Fibroblast of lung (primary cell): ENCODE results near the gene TRPT1. TPM values are rescaled to one million over a fixed set of nuclear protein-coding genes. Genes with fewer than 3 reads are reported as not detected.

Experiments used
- DNase-seq, 2 donors: peaks; one replicate each; pipeline versions ENCODE4 v3.0.0 to v3.0.0-alpha.2; 2010; ENCODE audit warnings: low read depth in 2 of 2
- H2AFZ ChIP-seq: 2 replicates; pipeline ENCODE4 v1.5.1; 2012; ENCODE audit warnings: low read length, control low read depth, inconsistent platforms
- H3K27ac ChIP-seq: 2 replicates; pipeline ENCODE4 v1.5.1; 2011; ENCODE audit warnings: low read length, control low read depth; ENCODE audit not compliant: insufficient read depth
- H3K27me3 ChIP-seq: 2 replicates; pipeline ENCODE4 v1.5.1; 2011; ENCODE audit warnings: mild to moderate bottlenecking, low read length; ENCODE audit not compliant: control insufficient read depth, insufficient read depth
- H3K36me3 ChIP-seq: 2 replicates; pipeline ENCODE4 v1.5.1; 2011; ENCODE audit warnings: low read length; ENCODE audit not compliant: control insufficient read depth, insufficient read depth
- H3K4me1 ChIP-seq: 2 replicates; pipeline ENCODE4 v1.5.1; 2011; ENCODE audit warnings: low read length; ENCODE audit not compliant: control insufficient read depth, insufficient read depth; ENCODE audit errors: extremely low read depth
- H3K4me2 ChIP-seq: 2 replicates; pipeline ENCODE4 v1.5.1; 2011; ENCODE audit warnings: low read length, control low read depth; ENCODE audit not compliant: insufficient read depth; ENCODE audit errors: extremely low read depth
- H3K4me3 ChIP-seq, 4 experiments: fragments of 200-600 bp in 1 of 4; sonication (generic) in 1 of 4; replicated peaks in 1 of 4; 2 replicates each; pipeline ENCODE4 v1.5.1; 2011 to 2016; ENCODE audit warnings: low read length in 4 of 4, low read depth in 3 of 4, mild to moderate bottlenecking in 3 of 4, control low read depth in 2 of 4, inconsistent platforms in 1 of 4, mixed read lengths in 1 of 4; ENCODE audit not compliant: insufficient read depth in 1 of 4; ENCODE audit errors: control extremely low read depth in 1 of 4
- H3K79me2 ChIP-seq: 2 replicates; pipeline ENCODE4 v1.5.1; 2012; ENCODE audit warnings: mild to moderate bottlenecking, low read length, inconsistent platforms; ENCODE audit not compliant: control insufficient read depth, insufficient read depth
- H3K9ac ChIP-seq: 2 replicates; pipeline ENCODE4 v1.5.1; 2011; ENCODE audit warnings: mild to moderate bottlenecking, low read length, control low read depth; ENCODE audit not compliant: insufficient read depth
- H3K9me3 ChIP-seq: 2 replicates; pipeline ENCODE4 v1.5.1; 2012; ENCODE audit warnings: low read depth, low read length; ENCODE audit not compliant: control insufficient read depth, insufficient read depth
- H4K20me1 ChIP-seq: 2 replicates; pipeline ENCODE4 v1.5.1; 2011; ENCODE audit warnings: low read length; ENCODE audit not compliant: control insufficient read depth, insufficient read depth; ENCODE audit errors: extremely low read depth
- CTCF ChIP-seq, 2 donors: IDR thresholded peaks in 1 of 2; conservative IDR thresholded peaks in 1 of 2; 1 replicate in 1 of 2; 2 replicates in 1 of 2; pipeline ENCODE4 v1.5.1; 2011 to 2012; ENCODE audit warnings: low read length in 2 of 2, control low read depth in 1 of 2, inconsistent platforms in 1 of 2, low read depth in 1 of 2, mild to moderate bottlenecking in 1 of 2
- EZH2 ChIP-seq: IDR thresholded peaks from 2 replicates; pipeline ENCODE4 v1.5.1; 2012; ENCODE audit warnings: low read length, control low read depth, mild to moderate bottlenecking; ENCODE audit errors: missing control alignments
- polyA plus RNA-seq, 2 donors: library from polyadenylated mRNA; depleted of rRNA in 1 of 2; stranded (reverse) in 1 of 2; unstranded in 1 of 2; fragments of >200 nt; gene quantifications; 2 replicates each; pipeline ENCODE4 v1.2.1, GENCODE V29; 2011 to 2012; ENCODE audit warnings: missing spikeins in 1 of 2
- total RNA-seq: library from RNA; depleted of rRNA; stranded (reverse); fragments of >200 nt; gene quantifications from 2 replicates; pipeline ENCODE4 v1.2.1, GENCODE V29; 2014

Gene TRPT1
- total and polyA plus RNA-seq, 2 donors (not counting 1 experiment from before 2014, with no cell fraction given), result 20.5 to 41.5 TPM

DNA sequence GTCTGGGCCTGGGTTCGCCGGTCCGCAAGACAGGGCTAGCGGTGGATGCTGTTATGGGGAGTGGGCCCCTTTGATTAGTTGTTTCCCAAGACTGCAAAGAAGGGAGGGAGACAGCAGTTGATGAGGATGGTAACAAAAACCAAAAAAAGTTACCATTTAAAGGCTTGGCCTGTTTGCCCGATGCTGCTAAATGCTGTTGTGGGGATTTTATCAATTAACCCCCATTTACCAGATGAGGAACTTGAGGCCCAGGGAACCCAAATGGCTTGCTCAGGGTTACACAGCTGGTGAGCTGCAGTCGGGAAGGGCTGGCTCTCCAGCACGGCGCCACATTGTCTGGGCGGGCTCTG, 3.4 kb downstream of the TRPT1 start:
- no peak for DNase-seq
- Histone ChIP-seq H3K27ac (no peak overlapping the region), H3K4me2 (no peak overlapping the region), H3K9ac (no peak overlapping the region), H3K4me3 (no peak overlapping the region), H4K20me1 (no peaks in the 10 kb centered on the region), H3K36me3 (peaks cover 14% of the 10 kb centered on the region), H3K27me3 (no peaks in the 10 kb centered on the region), H3K9me3 (no peaks in the 10 kb centered on the region), H3K4me1 (peaks cover 7% of the 10 kb centered on the region), H2AFZ (no peak overlapping the region), H3K79me2 (peaks cover 8% of the 10 kb centered on the region)
- TF ChIP-seq CTCF (conservative IDR thresholded peaks at IDR 0.05 in 1 of 2, IDR thresholded peaks at IDR 0.05 in 1 of 2; ENCODE audit: low read depth in 1 of 2, low read length in 2 of 2) (no peak), EZH2 (no peak)

GRCh38 chr11:64220798-64221197, 5.2 kb downstream of the TRPT1 start:
- H3K36me3 ChIP-seq, result peaks cover 14% of the 10 kb centered on the region
- H3K9ac ChIP-seq, result no peak overlapping the region
- no peak overlapping the region for H3K4me3 ChIP-seq
- H3K9me3 ChIP-seq, result no peaks in the 10 kb centered on the region
- H4K20me1 ChIP-seq, result no peaks in the 10 kb centered on the region
- H3K27ac ChIP-seq, result no peak overlapping the region
- peaks cover 3% of the 10 kb centered on the region for H3K4me1 ChIP-seq
- no peak overlapping the region for H2AFZ ChIP-seq
- no peaks in the 10 kb centered on the region for H3K79me2 ChIP-seq
- DNase-seq, result no peak
- H3K27me3 ChIP-seq, result no peaks in the 10 kb centered on the region
- TF ChIP-seq CTCF (conservative IDR thresholded peaks at IDR 0.05 in 1 of 2, IDR thresholded peaks at IDR 0.05 in 1 of 2; ENCODE audit: low read depth in 1 of 2, low read length in 2 of 2), result no peak
- TF ChIP-seq EZH2, result no peak
- H3K4me2 ChIP-seq, result no peak overlapping the region

- Histone ChIP-seq H3K4me1 (peaks cover 2% of the 10 kb centered on the region), H3K27ac (no peak overlapping the region), H3K4me3 (no peak overlapping the region), H3K4me2 (no peak overlapping the region), H3K9ac (no peak overlapping the region), H3K79me2 (no peaks in the 10 kb centered on the region), H3K27me3 (no peaks in the 10 kb centered on the region), H2AFZ (no peak overlapping the region), H3K9me3 (no peaks in the 10 kb centered on the region), H3K36me3 (peaks cover 14% of the 10 kb centered on the region), H4K20me1 (no peaks in the 10 kb centered on the region)
- DNase-seq, result no peak
- TF ChIP-seq EZH2 (no peak), CTCF (conservative IDR thresholded peaks at IDR 0.05 in 1 of 2, IDR thresholded peaks at IDR 0.05 in 1 of 2; ENCODE audit: low read depth in 1 of 2, low read length in 2 of 2) (no peak)
Observed at GRCh38 chr11:64220271-64220670, 5.7 kb downstream of the TRPT1 start.
